ENCODE results near the gene PRLR.

PRLR gene

GRCh38 chr5:35061211-35061770, 169.0 kb downstream of the PRLR start:
- TF ChIP-seq MYC (IDR thresholded peaks at IDR 0.05; ENCODE audit: low read depth, low read length) (no peak), CTCF (IDR thresholded peaks at IDR 0.05; ENCODE audit: low read depth, low read length) (no peak), POLR2A (IDR thresholded peaks at IDR 0.05; ENCODE audit: extremely low read depth, insufficient read length) (no peak)
- TF ChIP-seq, protein P1, sequence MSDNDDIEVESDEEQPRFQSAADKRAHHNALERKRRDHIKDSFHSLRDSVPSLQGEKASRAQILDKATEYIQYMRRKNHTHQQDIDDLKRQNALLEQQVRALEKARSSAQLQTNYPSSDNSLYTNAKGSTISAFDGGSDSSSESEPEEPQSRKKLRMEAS (IDR thresholded peaks at IDR 0.05; ENCODE audit: low read depth, low read length) = no peak
- no peak overlapping the region for H3K4me3 ChIP-seq (ENCODE audit: low read depth, low read length)
- no peak for DNase-seq (ENCODE audit: low read depth)

DNA sequence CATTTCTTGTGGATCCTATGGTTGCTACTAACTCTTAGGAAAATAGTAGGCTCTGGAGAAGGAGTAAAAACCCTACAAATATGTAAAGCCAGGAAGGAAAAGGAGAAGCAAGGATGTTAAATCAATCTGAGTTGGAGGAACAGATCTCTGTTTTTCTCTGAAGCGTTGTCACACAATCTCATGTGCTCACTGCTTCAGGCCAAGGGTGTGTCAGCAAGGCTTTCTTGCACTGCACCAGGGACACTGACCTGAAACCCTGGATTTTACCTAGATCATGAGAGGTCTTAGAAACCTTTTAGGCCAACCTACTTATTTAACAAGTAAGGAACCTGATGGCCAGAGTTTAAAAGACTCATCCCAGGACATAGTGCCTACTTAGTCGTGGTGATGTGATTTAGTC, 170.1 kb downstream of the PRLR start:
- no peak for TF ChIP-seq MYC (IDR thresholded peaks at IDR 0.05; ENCODE audit: low read depth, low read length)
- TF ChIP-seq CTCF (IDR thresholded peaks at IDR 0.05; ENCODE audit: low read depth, low read length) = no peak
- TF ChIP-seq, protein P1 (IDR thresholded peaks at IDR 0.05; ENCODE audit: low read depth, low read length) = no peak
- DNase-seq (ENCODE audit: low read depth) = no peak

DNA sequence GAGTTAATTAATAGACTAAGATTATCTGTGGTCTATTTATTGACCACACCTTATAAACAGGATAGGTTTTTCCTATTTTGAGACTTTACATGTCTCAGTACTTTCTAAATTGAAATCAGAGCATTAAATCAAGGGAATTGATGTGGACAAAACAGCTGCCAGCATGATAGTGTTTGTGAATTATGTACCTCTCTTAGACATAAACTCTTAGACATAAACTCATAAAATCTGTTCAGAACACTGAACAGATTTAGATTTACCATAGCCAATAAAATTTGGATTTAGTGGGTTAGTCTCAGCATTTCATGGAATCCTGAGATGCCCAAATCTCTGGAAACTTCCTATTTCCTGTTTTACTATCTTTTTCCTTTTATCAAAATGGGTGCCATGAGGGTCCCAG, 171.0 kb downstream of the PRLR start:
- TF ChIP-seq, protein P1 (IDR thresholded peaks at IDR 0.05; ENCODE audit: low read depth, low read length) = no peak
- no peak for TF ChIP-seq CTCF (IDR thresholded peaks at IDR 0.05; ENCODE audit: low read depth, low read length)
- TF ChIP-seq POLR2A (IDR thresholded peaks at IDR 0.05; ENCODE audit: extremely low read depth, insufficient read length) = no peak
- TF ChIP-seq MYC (IDR thresholded peaks at IDR 0.05; ENCODE audit: low read depth, low read length) = no peak
- no peak for DNase-seq (ENCODE audit: low read depth)

More for the DNA sequence above, 170.1 kb downstream of the PRLR start:
- H3K4me3 ChIP-seq (ENCODE audit: low read depth, low read length) = no peak overlapping the region

GRCh38 chr5:35058374-35058788, 171.9 kb downstream of the PRLR start:
- no peak overlapping the region for H3K4me3 ChIP-seq (ENCODE audit: low read depth, low read length)
- TF ChIP-seq CTCF (IDR thresholded peaks at IDR 0.05; ENCODE audit: low read depth, low read length) (no peak), POLR2A (IDR thresholded peaks at IDR 0.05; ENCODE audit: extremely low read depth, insufficient read length) (no peak), MYC (IDR thresholded peaks at IDR 0.05; ENCODE audit: low read depth, low read length) (no peak)
- TF ChIP-seq, protein P1 (IDR thresholded peaks at IDR 0.05; ENCODE audit: low read depth, low read length) = no peak
- no peak for DNase-seq (ENCODE audit: low read depth)

More for the DNA sequence above, 171.0 kb downstream of the PRLR start:
- no peak overlapping the region for H3K4me3 ChIP-seq (ENCODE audit: low read depth, low read length)

DNA sequence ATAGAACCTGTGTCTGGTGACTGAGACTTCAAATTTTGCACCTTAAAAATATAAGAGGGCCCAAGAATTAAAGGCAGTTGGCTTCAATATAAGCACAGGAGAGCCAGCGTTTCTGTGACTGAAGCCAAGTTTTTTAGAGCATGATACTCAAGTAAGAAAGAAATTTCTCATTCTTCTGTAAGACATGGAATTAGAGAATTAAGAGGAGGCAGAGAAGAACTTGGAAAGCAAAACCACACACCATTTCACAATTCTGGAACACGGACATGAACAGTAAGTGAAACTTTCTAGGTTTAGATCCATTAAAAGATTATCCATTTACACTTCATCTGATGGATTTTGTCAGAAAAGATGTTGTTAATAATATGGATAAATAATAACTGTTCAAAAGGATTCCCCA, 173.6 kb downstream of the PRLR start:
- TF ChIP-seq POLR2A (IDR thresholded peaks at IDR 0.05; ENCODE audit: extremely low read depth, insufficient read length) (no peak), CTCF (IDR thresholded peaks at IDR 0.05; ENCODE audit: low read depth, low read length) (no peak), MYC (IDR thresholded peaks at IDR 0.05; ENCODE audit: low read depth, low read length) (no peak)
- TF ChIP-seq, protein P1 (IDR thresholded peaks at IDR 0.05; ENCODE audit: low read depth, low read length) = no peak
- DNase-seq (ENCODE audit: low read depth) = no peak
- H3K4me3 ChIP-seq (ENCODE audit: low read depth, low read length) = no peak overlapping the region

Measured in NB4 (cell line).